ENCODE measurements around the gene HTR1A. TPM values are rescaled to one million over a fixed set of nuclear protein-coding genes. Genes with fewer than 3 reads are reported as not detected.

HTR1A gene
- total RNA-seq, 1 experiment from 2014 or later = not detected

DNA sequence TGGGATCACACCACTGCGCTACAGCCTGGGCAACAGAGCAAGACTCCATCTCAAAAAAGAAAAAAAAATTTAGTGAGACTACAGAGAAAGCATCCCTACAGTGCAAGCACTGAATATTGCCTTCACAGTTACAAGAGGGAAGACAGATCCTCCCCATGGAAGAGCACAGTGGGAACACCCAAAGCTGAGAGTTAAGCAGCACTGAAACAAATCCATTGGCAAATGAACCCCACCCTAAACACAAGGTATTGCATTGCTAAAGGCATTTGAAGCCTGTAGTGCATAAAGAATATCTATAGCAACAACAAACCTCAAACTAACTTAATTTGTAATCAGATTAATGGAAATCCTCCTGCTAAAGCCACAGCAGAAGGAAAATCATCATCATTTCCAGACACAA, 27.1 kb downstream of the HTR1A start:
- no peak overlapping the region for H3K27ac ChIP-seq
- DNase-seq (ENCODE audit: low read depth in 1 of 2, low spot score in 2 of 2) = no peak
- no peaks in the 10 kb centered on the region for H3K27me3 ChIP-seq (replicated peaks)
- H3K36me3 ChIP-seq = no peaks in the 10 kb centered on the region
- no peaks in the 10 kb centered on the region for H3K4me1 ChIP-seq (replicated peaks)
- no peak overlapping the region for H3K4me3 ChIP-seq
- H3K9me3 ChIP-seq (replicated peaks) = no peaks in the 10 kb centered on the region

DNA sequence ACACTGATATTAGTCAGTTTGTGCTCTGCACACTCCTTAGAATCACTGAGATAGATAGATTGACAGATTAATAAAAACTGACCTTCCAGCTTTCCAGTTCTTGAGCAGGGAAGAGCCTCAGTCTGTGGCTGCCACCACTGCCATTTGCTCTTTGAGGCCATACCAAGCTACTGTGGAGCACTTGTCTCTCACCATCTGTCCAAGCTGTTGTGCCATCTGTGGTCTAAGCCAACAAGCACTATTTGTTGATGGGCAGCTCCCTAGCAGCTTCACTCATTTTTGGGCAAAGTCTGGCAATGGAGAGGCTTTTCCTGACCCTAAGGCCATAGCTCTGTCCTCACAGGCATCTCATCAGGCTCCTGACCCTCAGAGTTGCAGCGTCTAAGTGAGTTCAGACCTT, 30.4 kb downstream of the HTR1A start:
- DNase-seq (ENCODE audit: low read depth in 1 of 2, low spot score in 2 of 2) = no peak
- no peaks in the 10 kb centered on the region for H3K36me3 ChIP-seq
- no peak overlapping the region for H3K4me3 ChIP-seq
- H3K27ac ChIP-seq = no peak overlapping the region
- H3K4me1 ChIP-seq (replicated peaks) = no peaks in the 10 kb centered on the region
- no peaks in the 10 kb centered on the region for H3K9me3 ChIP-seq (replicated peaks)
- H3K27me3 ChIP-seq (replicated peaks) = no peaks in the 10 kb centered on the region

DNA sequence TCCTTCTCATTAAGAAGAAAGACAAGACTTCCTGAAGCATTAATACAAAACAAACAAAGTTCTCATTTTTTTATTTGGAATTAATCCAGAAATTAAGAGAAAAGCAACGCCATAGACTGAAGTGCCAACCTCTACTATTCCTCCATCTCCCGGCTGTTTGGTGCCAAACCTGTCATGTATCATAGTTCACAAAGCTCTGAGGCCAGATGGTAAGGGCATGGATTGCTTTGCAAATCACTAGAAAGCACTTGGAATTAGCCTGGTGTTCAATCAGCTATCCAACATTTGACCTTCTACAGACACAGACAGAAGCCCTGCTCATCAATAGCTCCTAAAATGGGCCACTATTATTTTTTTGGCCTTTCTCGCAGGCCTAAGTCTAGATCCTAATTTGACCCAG, 33.8 kb downstream of the HTR1A start:
- Histone ChIP-seq H3K27me3 (replicated peaks) (no peaks in the 10 kb centered on the region), H3K4me1 (replicated peaks) (no peaks in the 10 kb centered on the region), H3K9me3 (replicated peaks) (no peaks in the 10 kb centered on the region), H3K36me3 (no peaks in the 10 kb centered on the region), H3K27ac (no peak overlapping the region), H3K4me3 (no peak overlapping the region)
- DNase-seq (ENCODE audit: low read depth in 1 of 2, low spot score in 2 of 2) = no peak

DNA sequence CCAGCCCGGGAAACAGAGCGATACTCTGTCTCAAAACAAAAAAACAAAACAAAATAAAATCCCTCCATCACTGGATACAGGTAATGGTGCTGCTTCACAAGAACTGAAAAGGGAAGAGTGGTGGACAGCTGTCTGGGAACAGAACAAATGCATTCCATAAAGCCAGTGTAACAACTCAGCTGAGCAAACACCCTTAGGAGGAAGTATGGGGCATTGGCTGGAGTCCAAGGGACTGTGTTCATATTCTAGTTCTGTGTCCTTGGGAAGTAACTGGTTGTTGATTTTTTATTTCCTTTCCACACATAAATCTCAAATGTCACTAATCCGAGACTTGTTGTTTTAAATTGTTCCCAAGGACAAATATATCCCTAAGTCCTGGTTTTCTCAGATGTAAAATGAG, 38.3 kb downstream of the HTR1A start:
- no peak overlapping the region for H3K4me3 ChIP-seq
- DNase-seq (ENCODE audit: low read depth in 1 of 2, low spot score in 2 of 2) = no peak
- no peaks in the 10 kb centered on the region for H3K36me3 ChIP-seq
- H3K27ac ChIP-seq = no peak overlapping the region
- no peaks in the 10 kb centered on the region for H3K27me3 ChIP-seq (replicated peaks)
- H3K9me3 ChIP-seq (replicated peaks) = no peaks in the 10 kb centered on the region
- no peaks in the 10 kb centered on the region for H3K4me1 ChIP-seq (replicated peaks)

DNA sequence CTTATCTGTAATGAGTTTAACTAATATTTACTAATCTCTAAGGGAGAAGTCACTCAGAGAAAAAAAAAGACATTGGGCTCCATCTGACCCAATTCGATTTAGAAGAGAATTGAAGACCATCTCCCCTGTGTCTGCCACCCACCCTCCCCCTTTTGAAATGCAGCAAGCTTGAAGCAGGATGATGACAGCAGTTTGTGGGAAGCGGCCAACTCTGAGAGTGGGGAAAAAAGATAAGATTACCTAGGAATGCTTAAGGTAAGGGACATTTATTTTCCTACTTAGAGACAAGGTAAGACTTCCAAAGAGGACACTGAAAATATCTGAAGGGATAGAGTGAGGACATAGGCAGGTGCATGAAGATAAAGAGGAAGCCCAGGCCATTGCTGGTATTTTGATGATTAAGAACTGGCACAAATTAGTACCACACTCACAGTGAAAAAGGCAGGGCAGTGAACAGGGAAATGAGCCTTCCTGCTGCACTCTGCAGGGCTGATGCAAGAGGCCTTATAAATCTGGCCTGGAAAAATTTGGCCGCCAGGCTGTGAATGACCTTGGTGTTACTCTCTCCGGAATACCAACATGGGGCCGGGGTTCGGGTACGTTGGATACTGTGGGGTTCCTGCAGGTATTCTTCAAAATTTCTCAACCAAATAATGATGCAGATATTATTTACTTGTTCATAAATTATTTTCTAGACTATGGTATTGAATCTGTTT, 42.3 kb downstream of the HTR1A start:
- H3K27me3 ChIP-seq (replicated peaks) = no peaks in the 10 kb centered on the region
- H3K4me3 ChIP-seq = no peak overlapping the region
- H3K9me3 ChIP-seq (replicated peaks) = no peaks in the 10 kb centered on the region
- no peak for DNase-seq (ENCODE audit: low read depth in 1 of 2, low spot score in 2 of 2)
- H3K36me3 ChIP-seq = no peaks in the 10 kb centered on the region
- no peaks in the 10 kb centered on the region for H3K4me1 ChIP-seq (replicated peaks)
- no peak overlapping the region for H3K27ac ChIP-seq

DNA sequence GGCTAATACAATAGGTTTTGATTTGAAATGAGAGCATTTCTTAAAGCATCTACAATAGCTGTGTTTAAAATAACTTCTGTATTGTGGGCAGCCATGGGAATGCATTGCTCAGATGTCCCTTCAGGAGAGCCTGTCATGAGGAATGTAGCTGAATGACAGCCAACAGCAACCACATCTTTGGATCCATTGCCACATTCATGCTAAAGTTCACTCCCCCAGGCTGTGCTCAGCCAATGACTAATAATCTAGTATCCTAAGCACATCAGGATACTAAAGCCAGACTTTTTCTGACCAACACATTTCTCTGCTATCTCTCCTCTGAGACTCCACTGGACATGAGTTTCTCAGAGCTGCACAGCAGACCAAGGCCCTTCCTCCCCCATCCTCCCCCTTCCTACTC, 45.5 kb downstream of the HTR1A start:
- no peaks in the 10 kb centered on the region for H3K36me3 ChIP-seq
- H3K4me1 ChIP-seq (replicated peaks) = no peaks in the 10 kb centered on the region
- no peaks in the 10 kb centered on the region for H3K9me3 ChIP-seq (replicated peaks)
- DNase-seq (ENCODE audit: low read depth in 1 of 2, low spot score in 2 of 2) = no peak
- no peak overlapping the region for H3K27ac ChIP-seq
- no peak overlapping the region for H3K4me3 ChIP-seq
- H3K27me3 ChIP-seq (replicated peaks) = no peaks in the 10 kb centered on the region

DNA sequence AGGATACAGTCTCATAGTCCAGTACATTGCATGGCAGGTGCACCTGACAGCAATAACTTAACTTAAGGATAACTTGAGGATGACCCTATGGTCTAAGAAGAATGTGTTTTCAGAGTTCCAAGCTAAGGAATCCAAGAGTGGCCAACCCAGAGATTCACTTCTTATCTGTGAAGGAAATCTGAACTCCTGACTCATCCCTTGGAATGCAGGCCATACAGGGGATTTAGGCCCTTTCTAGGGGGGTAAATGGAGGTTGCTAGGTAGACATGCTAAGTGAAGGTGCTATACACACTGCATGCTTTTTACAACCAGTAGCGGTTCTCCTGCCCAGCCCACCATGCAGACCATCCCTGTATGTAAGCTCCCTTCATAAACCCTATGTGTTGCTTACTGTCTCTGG, 50.4 kb downstream of the HTR1A start:
- H3K4me3 ChIP-seq = no peak overlapping the region

More for the DNA sequence above, 50.4 kb downstream of the HTR1A start:
- H3K27ac ChIP-seq = no peak overlapping the region
- no peaks in the 10 kb centered on the region for H3K27me3 ChIP-seq (replicated peaks)
- no peaks in the 10 kb centered on the region for H3K9me3 ChIP-seq (replicated peaks)
- H3K36me3 ChIP-seq = no peaks in the 10 kb centered on the region
- no peaks in the 10 kb centered on the region for H3K4me1 ChIP-seq (replicated peaks)
- DNase-seq (ENCODE audit: low read depth in 1 of 2, low spot score in 2 of 2) = no peak

Other genes with a start within 250 kb of the HTR1A start
- 0.79 TPM in 1 of 2 replicates, not detected in the other for gene RNF180, start 203.4 kb upstream of the HTR1A start, total RNA-seq (2014; rRNA removed; shearing (Covaris generic))

Data from SJSA1 (cell line).